Progenitor cell of endocrine pancreas (in vitro differentiated cells): ENCODE results near the gene ZNF503. TPM values are rescaled to one million over a fixed set of nuclear protein-coding genes. Genes with fewer than 3 reads are reported as not detected.

ENCODE experiments used
- DNase-seq: peaks from one replicate; pipeline ENCODE4 v3.0.0; 2021; ENCODE audit warnings: low spot score; ENCODE audit not compliant: unreplicated experiment
- H3K27ac Mint-ChIP-seq: 2 replicates; pipeline ENCODE4 v1.8.0; 2021; ENCODE audit warnings: mild to moderate bottlenecking, moderate library complexity, mixed read lengths
- H3K27me3 Mint-ChIP-seq: 2 replicates; pipeline ENCODE4 v1.8.0; 2021; ENCODE audit warnings: mixed read lengths
- H3K36me3 Mint-ChIP-seq: 2 replicates; pipeline ENCODE4 v1.8.0; 2022; ENCODE audit warnings: mixed read lengths; ENCODE audit not compliant: insufficient read depth
- H3K4me1 Mint-ChIP-seq: 2 replicates; pipeline ENCODE4 v1.8.0; 2021; ENCODE audit warnings: low read depth, mixed read lengths
- H3K4me3 Mint-ChIP-seq: 2 replicates; pipeline ENCODE4 v1.8.0; 2021; ENCODE audit warnings: low read depth, mild to moderate bottlenecking, moderate library complexity, mixed read lengths
- H3K9me3 Mint-ChIP-seq: 2 replicates; pipeline ENCODE4 v1.8.0; 2021; ENCODE audit warnings: low read depth, mixed read lengths
- CTCF ChIP-seq: fragments of 200-600 bp; sonication (generic); IDR thresholded peaks from one replicate; pipeline ENCODE4 v1.5.0; 2021; ENCODE audit warnings: antibody characterized with exemption, mild to moderate bottlenecking; ENCODE audit not compliant: unreplicated experiment
- total RNA-seq: library from RNA; stranded (reverse); gene quantifications from 2 replicates; pipeline ENCODE4 v1.2.1, GENCODE V29; 2021

The ZNF503 gene
- total RNA-seq, 1 donor from 2014 or later, result 33.7 TPM

DNA sequence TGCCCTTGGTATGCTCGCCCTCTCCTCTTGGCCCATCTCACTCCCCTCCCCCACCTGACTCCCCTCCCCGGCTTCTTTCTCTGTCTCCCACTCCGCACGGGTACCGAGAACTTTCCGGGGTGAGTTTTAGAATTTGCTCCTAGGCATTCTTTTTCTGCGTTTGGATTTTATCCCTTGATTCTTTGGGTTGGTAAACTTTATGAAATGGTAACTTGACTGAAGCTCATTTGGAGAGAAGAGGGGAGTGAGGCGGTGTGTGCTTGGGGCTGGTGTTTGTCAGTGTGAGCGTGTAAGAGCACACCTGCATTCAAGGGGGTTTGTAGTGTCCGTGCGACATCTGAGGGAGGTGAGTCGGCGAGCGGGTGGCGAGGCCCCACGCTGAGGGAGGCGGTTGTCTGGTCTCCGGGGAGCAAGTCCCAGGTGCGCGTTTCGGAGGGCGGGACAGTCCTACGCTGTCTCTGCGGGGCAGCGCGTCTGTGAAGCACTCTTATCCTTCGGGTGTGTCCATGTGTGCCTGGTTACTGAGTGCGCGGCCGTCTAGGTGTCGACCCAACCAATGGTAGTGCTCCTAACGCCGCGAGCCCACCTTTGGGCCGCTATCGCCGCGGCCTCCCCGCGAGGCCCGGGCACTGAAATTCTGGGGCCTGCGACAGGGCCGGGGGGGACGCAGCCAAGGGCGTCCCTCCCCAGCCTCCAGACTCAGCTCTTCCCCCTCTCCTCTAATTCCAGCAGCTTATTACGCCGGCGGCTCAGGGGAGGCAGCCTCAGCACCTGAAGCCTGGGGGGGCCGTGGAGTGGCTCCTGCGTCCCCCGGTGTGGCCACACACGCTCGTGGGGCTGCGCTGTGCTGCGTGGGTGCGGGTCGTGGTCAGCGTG lies 2.6 kb upstream of the ZNF503 start:
- peak overlapping the region; percentile 97 for H3K4me3 Mint-ChIP-seq
- H3K27ac Mint-ChIP-seq, result peak overlapping the region; percentile 97
- peaks cover 18% of the 10 kb centered on the region for H3K27me3 Mint-ChIP-seq
- no peak for TF ChIP-seq CTCF
- peaks cover 27% of the 10 kb centered on the region for H3K4me1 Mint-ChIP-seq
- no peaks in the 10 kb centered on the region for H3K9me3 Mint-ChIP-seq
- DNase-seq, result no peak
- H3K36me3 Mint-ChIP-seq, result peaks cover 4% of the 10 kb centered on the region

- peaks cover 28% of the 10 kb centered on the region for H3K4me1 Mint-ChIP-seq
- peak overlapping the region; percentile 97 for H3K4me3 Mint-ChIP-seq
- peaks cover 20% of the 10 kb centered on the region for H3K27me3 Mint-ChIP-seq
- TF ChIP-seq CTCF, result no peak
- no peaks in the 10 kb centered on the region for H3K9me3 Mint-ChIP-seq
- DNase-seq, result peak; percentile 66
- peak overlapping the region; percentile 97 for H3K27ac Mint-ChIP-seq
- peaks cover 6% of the 10 kb centered on the region for H3K36me3 Mint-ChIP-seq
Observed at GRCh38 chr10:75403144-75403938, 1.8 kb upstream of the ZNF503 start.

DNA sequence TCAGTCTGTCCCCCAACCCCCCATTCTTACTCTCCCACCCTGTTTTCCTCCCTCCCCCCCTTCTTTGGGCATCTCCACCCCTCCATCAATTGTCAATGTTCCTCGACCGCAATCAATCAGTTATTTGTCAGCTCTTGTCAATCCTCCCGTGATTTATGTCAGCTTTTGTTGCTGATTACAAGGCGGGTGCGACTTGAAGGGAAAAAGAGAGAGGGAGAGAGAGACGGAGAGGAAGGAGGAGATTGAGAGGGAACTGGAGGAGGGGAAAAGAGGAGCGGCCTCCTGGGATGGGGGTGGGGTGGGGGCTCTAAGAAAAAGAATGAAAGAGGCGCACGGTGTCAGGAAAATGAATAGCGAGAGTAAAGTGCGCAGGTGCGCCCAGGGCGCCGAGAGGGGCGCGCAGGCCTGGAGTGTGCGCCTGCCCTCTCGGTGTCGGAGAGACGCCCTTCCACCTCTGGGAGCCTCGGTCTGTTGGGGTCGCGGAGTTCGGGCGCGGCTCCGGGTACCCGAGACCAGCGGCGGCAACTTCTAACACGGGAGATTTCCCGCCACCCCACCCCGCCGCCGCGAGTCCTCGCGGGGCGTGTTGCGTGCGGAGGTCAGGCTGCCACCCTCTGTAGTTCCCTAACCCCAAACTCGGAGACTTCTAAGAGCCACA lies 1.1 kb upstream of the ZNF503 start:
- peaks cover 31% of the 10 kb centered on the region for H3K4me1 Mint-ChIP-seq
- H3K36me3 Mint-ChIP-seq, result peaks cover 10% of the 10 kb centered on the region
- peak; percentile 57 for DNase-seq
- peak overlapping the region; percentile 97 for H3K27ac Mint-ChIP-seq
- H3K27me3 Mint-ChIP-seq, result peaks cover 25% of the 10 kb centered on the region
- H3K4me3 Mint-ChIP-seq, result peak overlapping the region; percentile 97
- TF ChIP-seq CTCF, result no peak
- H3K9me3 Mint-ChIP-seq, result no peaks in the 10 kb centered on the region

DNA sequence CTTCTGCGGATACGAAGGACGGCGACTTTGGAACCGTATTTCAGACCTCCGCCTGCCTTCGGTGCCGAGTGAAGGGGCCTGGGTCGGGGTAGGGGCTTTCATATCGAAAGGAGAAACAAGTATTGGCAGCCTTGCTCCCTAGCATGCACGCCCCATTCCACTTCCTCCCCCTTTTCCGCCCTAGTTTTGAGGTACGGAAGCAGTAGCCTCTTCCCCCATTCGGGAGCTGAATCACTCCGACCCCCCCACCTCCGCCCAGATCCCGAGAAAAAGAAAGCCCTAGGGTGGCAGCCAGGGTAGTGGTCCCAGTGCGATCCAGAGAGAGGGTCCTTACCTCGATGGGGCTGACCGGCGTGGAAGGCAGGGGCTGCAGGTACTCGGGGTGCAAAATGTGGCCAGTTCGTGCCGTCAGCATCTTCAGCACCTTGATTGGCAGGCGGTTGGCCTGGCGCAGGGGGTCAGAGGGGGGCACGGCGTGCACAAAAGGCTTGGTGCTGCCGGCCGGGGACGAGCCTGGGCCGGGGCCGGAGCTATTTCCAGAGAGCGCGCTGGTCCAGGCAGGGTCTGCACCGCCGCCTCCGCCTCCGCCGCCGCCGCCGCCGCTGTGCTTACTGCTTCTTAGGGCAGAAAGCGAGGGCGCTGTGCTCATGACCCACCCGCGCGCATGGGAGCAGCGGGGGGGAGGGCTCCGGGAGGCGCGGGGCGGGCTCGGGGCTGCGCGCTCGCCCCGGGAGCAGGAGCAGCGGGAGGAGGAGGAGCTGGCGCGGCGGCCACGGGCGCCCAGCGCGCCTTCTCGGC lies 594 bp downstream of the ZNF503 start:
- peaks cover 22% of the 10 kb centered on the region for H3K4me1 Mint-ChIP-seq
- H3K36me3 Mint-ChIP-seq, result peaks cover 11% of the 10 kb centered on the region
- H3K9me3 Mint-ChIP-seq, result no peaks in the 10 kb centered on the region
- DNase-seq, result peak; percentile 54
- peak overlapping the region; percentile 85 for H3K27ac Mint-ChIP-seq
- H3K27me3 Mint-ChIP-seq, result peaks cover 13% of the 10 kb centered on the region
- H3K4me3 Mint-ChIP-seq, result peak overlapping the region; percentile 97
- no peak for TF ChIP-seq CTCF
